Uterus (tissue), 2 donors: ENCODE measurements around the gene CDK5RAP1.

ENCODE experiments used
- POLR2A ChIP-seq, 2 donors: fragments of 450-650 bp; IDR thresholded peaks; one replicate each; pipeline ENCODE4 v1.6.1; 2016; ENCODE audit warnings: antibody characterized with exemption in 2 of 2, mild to moderate bottlenecking in 1 of 2, moderate library complexity in 1 of 2
- TF ChIP-seq, protein P1 (sequence below), 4 experiments: fragments of 200-600 bp in 2 of 4; fragments of 450-650 bp in 2 of 4; sonication (generic) in 2 of 4; IDR thresholded peaks; one replicate each; pipeline ENCODE4 v1.5.1; 2016 to 2019; ENCODE audit warnings: antibody characterized with exemption in 4 of 4, mild to moderate bottlenecking in 2 of 4, moderate library complexity in 1 of 4

DNA sequence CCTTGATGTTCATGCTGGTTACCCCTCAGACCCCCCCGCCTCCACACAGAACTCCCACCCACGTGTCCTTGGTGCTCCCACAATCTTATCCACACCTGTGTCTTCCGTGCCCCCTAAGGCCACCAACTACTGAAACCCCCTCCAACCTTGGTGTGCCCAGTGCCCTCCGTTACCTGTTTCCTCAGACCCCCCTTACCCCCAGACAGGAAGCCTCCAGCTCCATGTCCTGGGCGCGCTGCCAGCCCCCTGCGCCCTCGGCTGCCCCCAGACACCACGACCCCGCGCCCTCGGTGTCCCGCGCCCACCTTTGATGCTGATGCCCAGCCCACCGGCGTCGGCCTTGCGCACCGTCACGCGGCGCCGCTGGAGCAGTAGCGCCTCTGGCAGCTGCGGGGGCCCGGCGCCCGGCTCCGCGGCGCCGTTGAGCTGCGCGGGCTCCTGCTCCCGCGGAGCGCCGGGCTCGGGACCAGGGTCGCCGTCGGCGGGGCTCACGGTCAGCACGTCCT, 41.7 kb upstream of the CDK5RAP1 start:
- TF ChIP-seq, protein P1, sequence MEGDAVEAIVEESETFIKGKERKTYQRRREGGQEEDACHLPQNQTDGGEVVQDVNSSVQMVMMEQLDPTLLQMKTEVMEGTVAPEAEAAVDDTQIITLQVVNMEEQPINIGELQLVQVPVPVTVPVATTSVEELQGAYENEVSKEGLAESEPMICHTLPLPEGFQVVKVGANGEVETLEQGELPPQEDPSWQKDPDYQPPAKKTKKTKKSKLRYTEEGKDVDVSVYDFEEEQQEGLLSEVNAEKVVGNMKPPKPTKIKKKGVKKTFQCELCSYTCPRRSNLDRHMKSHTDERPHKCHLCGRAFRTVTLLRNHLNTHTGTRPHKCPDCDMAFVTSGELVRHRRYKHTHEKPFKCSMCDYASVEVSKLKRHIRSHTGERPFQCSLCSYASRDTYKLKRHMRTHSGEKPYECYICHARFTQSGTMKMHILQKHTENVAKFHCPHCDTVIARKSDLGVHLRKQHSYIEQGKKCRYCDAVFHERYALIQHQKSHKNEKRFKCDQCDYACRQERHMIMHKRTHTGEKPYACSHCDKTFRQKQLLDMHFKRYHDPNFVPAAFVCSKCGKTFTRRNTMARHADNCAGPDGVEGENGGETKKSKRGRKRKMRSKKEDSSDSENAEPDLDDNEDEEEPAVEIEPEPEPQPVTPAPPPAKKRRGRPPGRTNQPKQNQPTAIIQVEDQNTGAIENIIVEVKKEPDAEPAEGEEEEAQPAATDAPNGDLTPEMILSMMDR (IDR thresholded peaks at IDR 0.05) = no peak
- TF ChIP-seq POLR2A (IDR thresholded peaks at IDR 0.05) = no peak
